Type B pancreatic cell (in vitro differentiated cells): Measurements from ENCODE around the gene HEATR9. TPM values are rescaled to one million over a fixed set of nuclear protein-coding genes. Genes with fewer than 3 reads are reported as not detected.

Experiments used
- DNase-seq: peaks from one replicate; pipeline ENCODE4 v3.0.0; 2021; ENCODE audit warnings: mixed read lengths; ENCODE audit not compliant: unreplicated experiment; ENCODE audit errors: extremely low spot score
- H3K27ac Mint-ChIP-seq: 2 replicates; pipeline ENCODE4 v1.8.0; 2021; ENCODE audit warnings: mild to moderate bottlenecking, mixed read lengths
- H3K27me3 Mint-ChIP-seq: 2 replicates; pipeline ENCODE4 v1.8.0; 2021; ENCODE audit warnings: mixed read lengths
- H3K36me3 Mint-ChIP-seq: 2 replicates; pipeline ENCODE4 v1.8.0; 2021; ENCODE audit warnings: mixed read lengths
- H3K4me1 Mint-ChIP-seq: one replicate; pipeline ENCODE4 v1.8.0; 2021; ENCODE audit warnings: mixed read lengths; ENCODE audit not compliant: unreplicated experiment
- H3K4me3 Mint-ChIP-seq: 2 replicates; pipeline ENCODE4 v1.8.0; 2021; ENCODE audit warnings: mild to moderate bottlenecking, mixed read lengths
- H3K9me3 Mint-ChIP-seq: 2 replicates; pipeline ENCODE4 v1.8.0; 2021; ENCODE audit warnings: mixed read lengths
- total RNA-seq: library from RNA; stranded (reverse); gene quantifications from 2 replicates; pipeline ENCODE4 v1.2.1, GENCODE V29; 2021; ENCODE audit warnings: low replicate concordance
- TF ChIP-seq, protein P1 (sequence below): fragments of 200-600 bp; sonication (generic); conservative IDR thresholded peaks from 2 replicates; pipeline ENCODE4 v1.5.0; 2021; ENCODE audit warnings: antibody characterized with exemption, mild to moderate bottlenecking

Gene HEATR9
- total RNA-seq, 1 donor from 2014 or later: not detected

DNA sequence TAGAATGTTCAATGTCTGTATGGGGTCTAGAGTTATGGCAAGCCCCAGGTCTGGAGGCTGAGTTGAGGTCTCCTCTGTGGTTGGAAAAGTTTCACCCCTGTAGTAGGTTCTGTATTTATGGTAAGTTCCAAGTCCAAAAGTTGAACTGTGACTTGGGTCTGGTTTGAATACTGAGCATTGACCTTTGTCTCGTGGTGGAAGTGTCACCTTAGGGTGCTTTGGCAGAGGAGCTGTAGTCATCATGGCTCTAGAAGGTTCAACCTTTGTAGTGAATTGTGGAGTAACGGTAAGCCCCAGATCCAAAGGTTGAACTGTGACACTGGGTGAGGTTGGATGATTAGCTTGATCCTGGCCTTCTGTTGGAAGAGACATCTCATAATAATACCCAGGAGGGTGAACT is 44.3 kb upstream of the HEATR9 start:
- TF ChIP-seq, protein P1, sequence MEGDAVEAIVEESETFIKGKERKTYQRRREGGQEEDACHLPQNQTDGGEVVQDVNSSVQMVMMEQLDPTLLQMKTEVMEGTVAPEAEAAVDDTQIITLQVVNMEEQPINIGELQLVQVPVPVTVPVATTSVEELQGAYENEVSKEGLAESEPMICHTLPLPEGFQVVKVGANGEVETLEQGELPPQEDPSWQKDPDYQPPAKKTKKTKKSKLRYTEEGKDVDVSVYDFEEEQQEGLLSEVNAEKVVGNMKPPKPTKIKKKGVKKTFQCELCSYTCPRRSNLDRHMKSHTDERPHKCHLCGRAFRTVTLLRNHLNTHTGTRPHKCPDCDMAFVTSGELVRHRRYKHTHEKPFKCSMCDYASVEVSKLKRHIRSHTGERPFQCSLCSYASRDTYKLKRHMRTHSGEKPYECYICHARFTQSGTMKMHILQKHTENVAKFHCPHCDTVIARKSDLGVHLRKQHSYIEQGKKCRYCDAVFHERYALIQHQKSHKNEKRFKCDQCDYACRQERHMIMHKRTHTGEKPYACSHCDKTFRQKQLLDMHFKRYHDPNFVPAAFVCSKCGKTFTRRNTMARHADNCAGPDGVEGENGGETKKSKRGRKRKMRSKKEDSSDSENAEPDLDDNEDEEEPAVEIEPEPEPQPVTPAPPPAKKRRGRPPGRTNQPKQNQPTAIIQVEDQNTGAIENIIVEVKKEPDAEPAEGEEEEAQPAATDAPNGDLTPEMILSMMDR: no peak
- DNase-seq: no peak
- H3K4me3 Mint-ChIP-seq: no peak overlapping the region
- no peaks in the 10 kb centered on the region for H3K4me1 Mint-ChIP-seq
- no peak overlapping the region for H3K27ac Mint-ChIP-seq
- H3K27me3 Mint-ChIP-seq: no peaks in the 10 kb centered on the region
- H3K9me3 Mint-ChIP-seq: peaks cover 8% of the 10 kb centered on the region
- no peaks in the 10 kb centered on the region for H3K36me3 Mint-ChIP-seq

DNA sequence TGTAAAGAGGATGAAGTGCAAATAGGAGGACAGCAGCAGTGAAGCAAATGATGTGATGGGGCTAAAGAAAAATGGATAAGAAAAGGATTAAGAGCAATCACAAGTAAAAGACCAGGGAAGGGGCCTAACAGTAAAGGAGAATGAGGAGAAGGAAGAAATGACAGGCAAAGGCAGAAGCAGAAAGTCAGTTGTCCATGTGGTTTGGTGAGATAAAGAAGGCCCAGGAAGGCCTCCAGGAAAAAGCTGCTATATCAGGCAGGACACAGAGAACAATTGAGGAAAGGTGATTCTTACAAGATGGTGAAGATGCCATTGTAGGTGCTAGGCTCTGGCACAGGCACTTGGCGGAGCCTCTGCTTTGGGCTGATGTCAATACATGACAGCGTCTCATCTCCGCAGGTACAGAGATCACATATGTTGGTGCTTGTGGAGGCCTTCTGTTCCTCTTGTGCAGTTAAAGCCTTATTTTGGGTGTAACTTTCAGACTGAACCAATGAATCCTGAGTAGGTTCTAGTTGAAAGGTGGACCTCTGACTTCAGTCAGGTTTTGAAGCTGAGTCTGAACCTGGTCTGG is 43.7 kb upstream of the HEATR9 start:
- DNase-seq: no peak
- H3K4me1 Mint-ChIP-seq: no peaks in the 10 kb centered on the region
- no peak overlapping the region for H3K4me3 Mint-ChIP-seq
- no peak overlapping the region for H3K27ac Mint-ChIP-seq
- peaks cover 8% of the 10 kb centered on the region for H3K9me3 Mint-ChIP-seq
- TF ChIP-seq, protein P1: no peak
- H3K36me3 Mint-ChIP-seq: no peaks in the 10 kb centered on the region
- no peaks in the 10 kb centered on the region for H3K27me3 Mint-ChIP-seq

DNA sequence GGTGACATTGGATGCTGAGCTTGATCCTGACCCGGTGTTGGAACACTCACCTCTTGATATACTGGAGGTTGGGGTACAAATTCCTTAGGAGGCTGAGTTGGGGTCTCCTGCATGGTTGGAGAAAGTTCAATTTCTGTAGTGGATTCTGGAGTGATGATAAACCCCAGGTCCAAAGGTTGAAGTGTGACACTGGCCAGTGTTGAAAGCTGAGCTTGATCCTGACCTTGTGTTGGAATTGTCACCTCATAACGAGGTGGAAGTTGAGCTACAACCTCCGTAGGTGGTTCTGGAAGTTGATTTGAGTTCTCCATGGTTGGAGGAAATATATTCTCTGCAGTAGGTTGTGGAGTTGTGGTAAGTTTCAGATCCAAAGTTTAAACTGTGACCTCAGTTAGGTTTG is 40.7 kb upstream of the HEATR9 start:
- Mint-ChIP-seq H3K4me1 (no peaks in the 10 kb centered on the region), H3K9me3 (peaks cover 8% of the 10 kb centered on the region), H3K27me3 (no peaks in the 10 kb centered on the region), H3K36me3 (no peaks in the 10 kb centered on the region), H3K27ac (no peak overlapping the region), H3K4me3 (no peak overlapping the region)
- TF ChIP-seq, protein P1: no peak
- DNase-seq: no peak

DNA sequence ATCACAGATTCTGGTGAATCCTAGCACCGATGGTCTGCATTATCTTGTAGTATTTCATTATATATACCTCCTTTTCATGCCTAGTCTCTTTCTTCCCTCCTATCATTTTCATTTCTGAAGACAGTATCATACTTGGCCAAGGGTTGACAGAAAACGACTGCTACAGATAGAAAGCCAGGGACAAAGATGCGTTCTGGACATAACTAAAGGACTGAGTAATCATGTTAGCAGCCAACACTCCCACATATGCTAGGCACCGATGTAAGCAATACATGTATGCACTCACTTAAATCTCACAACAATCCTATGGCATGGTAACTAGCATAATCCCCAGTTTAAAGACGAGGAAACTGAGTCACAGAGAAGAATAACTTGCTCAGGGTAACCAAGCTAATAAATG is 39.0 kb upstream of the HEATR9 start:
- Mint-ChIP-seq H3K9me3 (peaks cover 8% of the 10 kb centered on the region), H3K4me1 (peaks cover 7% of the 10 kb centered on the region), H3K36me3 (no peaks in the 10 kb centered on the region), H3K4me3 (no peak overlapping the region), H3K27me3 (no peaks in the 10 kb centered on the region), H3K27ac (no peak overlapping the region)
- TF ChIP-seq, protein P1: no peak
- DNase-seq: no peak

DNA sequence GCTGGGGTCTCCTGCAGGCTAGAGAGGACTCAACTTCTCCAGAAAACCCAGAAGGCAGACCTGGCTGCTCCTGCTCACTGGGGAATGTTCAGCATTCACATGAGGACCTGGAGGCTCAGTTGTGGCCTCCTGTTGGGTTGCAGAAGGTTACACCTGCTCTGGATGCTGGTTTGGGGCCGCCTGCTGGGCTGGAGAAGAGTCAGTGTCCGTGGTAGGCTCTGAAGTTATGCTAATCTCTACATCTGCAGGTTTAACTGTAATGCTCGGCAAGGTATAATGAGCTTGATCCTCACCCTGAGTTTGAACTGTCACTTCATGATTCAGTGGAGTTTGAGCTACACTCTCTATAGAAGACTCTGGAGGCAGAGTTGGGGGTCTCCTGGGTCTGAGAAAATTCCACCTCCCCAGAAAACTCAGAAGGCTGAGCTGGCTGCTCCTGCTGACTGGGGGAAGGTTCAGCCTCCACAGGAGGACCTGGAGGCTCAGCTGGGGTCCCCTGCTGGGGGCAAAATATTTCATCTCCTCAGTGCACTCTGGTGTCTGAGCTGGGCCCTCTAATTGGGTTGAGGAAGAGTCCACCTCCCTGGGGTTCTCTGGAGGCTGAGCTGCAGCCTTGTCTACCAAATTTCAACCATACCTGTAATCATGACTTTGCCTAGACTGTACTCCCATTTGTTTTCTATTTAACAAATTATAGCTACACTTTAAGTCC is 38.4 kb upstream of the HEATR9 start:
- Mint-ChIP-seq H3K4me3 (no peak overlapping the region), H3K36me3 (no peaks in the 10 kb centered on the region), H3K27ac (no peak overlapping the region), H3K4me1 (peaks cover 10% of the 10 kb centered on the region), H3K27me3 (no peaks in the 10 kb centered on the region), H3K9me3 (peaks cover 8% of the 10 kb centered on the region)
- DNase-seq: no peak
- TF ChIP-seq, protein P1: no peak
